B cell (primary cell): ENCODE results near the gene CIP2A. TPM values are rescaled to one million over a fixed set of nuclear protein-coding genes. Genes with fewer than 3 reads are reported as not detected.

ENCODE experiments used
- ATAC-seq: fragments of 200-7000 bp; cut with Tn5 transposase; one replicate; pipeline ENCODE4 v1.10.0; 2021; ENCODE audit warnings: low read depth, mild to moderate bottlenecking, moderate number of reproducible peaks, moderate library complexity
- CTCF ChIA-PET: fragments of 350-600 bp; sonication (Branson Sonifier 250); formaldehyde crosslinking; loops from one replicate; lab custom pipeline; 2021; ENCODE audit warnings: antibody characterized with exemption, inconsistent platforms; lab: Charles Lee
- POLR2A ChIA-PET: fragments of 350-600 bp; sonication (Branson Sonifier 250); formaldehyde crosslinking; loops from one replicate; lab custom pipeline; 2021; ENCODE audit warnings: antibody characterized with exemption; lab: Charles Lee
- DNase-seq: peaks from one replicate; pipeline ENCODE4 v3.0.0; 2013
- H2AFZ ChIP-seq: 2 replicates; pipeline ENCODE4 v1.6.1; 2012; ENCODE audit warnings: mild to moderate bottlenecking, low read depth, low read length; ENCODE audit not compliant: insufficient read depth, poor library complexity, severe bottlenecking
- H3K27ac ChIP-seq, 2 donors: 1 replicate in 1 of 2; 2 replicates in 1 of 2; pipeline ENCODE4 v1.5.1; 2012 to 2013; ENCODE audit warnings: low read length in 2 of 2, mild to moderate bottlenecking in 2 of 2, moderate library complexity in 1 of 2
- H3K27me3 ChIP-seq, 4 experiments: fragments of 200-600 bp in 1 of 4; sonication (generic) in 1 of 4; replicated peaks in 1 of 4; 1 replicate in 2 of 4; 2 replicates in 2 of 4; pipeline versions ENCODE4 v1.6.1 to v1.7.0; 2013 to 2016; ENCODE audit warnings: low read length in 3 of 4, mild to moderate bottlenecking in 2 of 4, mixed read lengths in 1 of 4, moderate library complexity in 1 of 4; ENCODE audit not compliant: insufficient read depth in 4 of 4, control insufficient read depth in 3 of 4; ENCODE audit errors: control extremely low read depth in 1 of 4
- H3K36me3 ChIP-seq, 2 experiments: replicated peaks in 1 of 2; 1 replicate in 1 of 2; 2 replicates in 1 of 2; pipeline versions ENCODE4 v1.6.1 to v1.7.1; 2013; ENCODE audit warnings: low read length in 1 of 2; ENCODE audit not compliant: insufficient read depth in 2 of 2, control insufficient read depth in 1 of 2; ENCODE audit errors: control extremely low read depth in 1 of 2, extremely low read depth in 1 of 2
- H3K4me1 ChIP-seq, 2 donors: fragments of 200-600 bp in 1 of 2; sonication (generic) in 1 of 2; 1 replicate in 1 of 2; 2 replicates in 1 of 2; pipeline versions ENCODE4 v1.5.1 to v1.6.1; 2013 to 2017; ENCODE audit warnings: low read length in 2 of 2; ENCODE audit not compliant: control insufficient read depth in 2 of 2, insufficient read depth in 2 of 2
- H3K4me2 ChIP-seq: replicated peaks from 2 replicates; pipeline ENCODE3; 2012; ENCODE audit warnings: mild to moderate bottlenecking, low read depth, low read length; ENCODE audit not compliant: poor library complexity, severe bottlenecking
- H3K4me3 ChIP-seq, 5 experiments: fragments of 200-600 bp in 1 of 5; sonication (generic) in 1 of 5; 1 replicate in 3 of 5; 2 replicates in 2 of 5; pipeline versions ENCODE4 v1.5.1 to v1.7.0; 2011 to 2016; ENCODE audit warnings: low read length in 4 of 5, mild to moderate bottlenecking in 4 of 5, low read depth in 2 of 5, control low read depth in 1 of 5, moderate library complexity in 1 of 5; ENCODE audit not compliant: insufficient read depth in 1 of 5; ENCODE audit errors: control extremely low read depth in 1 of 5, extremely low read depth in 1 of 5
- H3K79me2 ChIP-seq: fragments of 200-600 bp; sonication (generic); one replicate; pipeline ENCODE4 v1.6.0; 2016; ENCODE audit warnings: low read length; ENCODE audit not compliant: control insufficient read depth, insufficient read depth
- H3K9ac ChIP-seq: fragments of 200-600 bp; sonication (generic); 2 replicates; pipeline ENCODE4 v1.6.1; 2017; ENCODE audit warnings: mild to moderate bottlenecking, low read length, moderate library complexity
- H3K9me3 ChIP-seq, 3 donors: one replicate each; pipeline versions ENCODE4 v1.6.1 to v1.7.1; 2013; ENCODE audit warnings: low read length in 2 of 3; ENCODE audit not compliant: control insufficient read depth in 2 of 3, insufficient read depth in 1 of 3; ENCODE audit errors: control extremely low read depth in 1 of 3
- H4K20me1 ChIP-seq: 2 replicates; pipeline ENCODE4 v1.6.0; 2012; ENCODE audit warnings: mild to moderate bottlenecking, low read length; ENCODE audit not compliant: insufficient read depth, control insufficient read depth, poor library complexity, severe bottlenecking
- H3K27ac Mint-ChIP-seq: one replicate; pipeline ENCODE4 v1.8.0; 2021; ENCODE audit warnings: mixed read lengths
- H3K27me3 Mint-ChIP-seq: one replicate; pipeline ENCODE4 v1.8.0; 2021; ENCODE audit warnings: mixed read lengths
- H3K4me1 Mint-ChIP-seq: one replicate; pipeline ENCODE4 v1.8.0; 2021; ENCODE audit warnings: mixed read lengths
- H3K4me3 Mint-ChIP-seq: one replicate; pipeline ENCODE4 v1.8.0; 2021; ENCODE audit warnings: mixed read lengths
- H3K9me3 Mint-ChIP-seq: one replicate; pipeline ENCODE4 v1.8.0; 2022; ENCODE audit warnings: mixed read lengths; ENCODE audit not compliant: insufficient read depth
- EZH2 ChIP-seq: IDR thresholded peaks from 2 replicates; pipeline ENCODE4 v1.6.1; 2012; ENCODE audit warnings: borderline replicate concordance, low read depth, mild to moderate bottlenecking, moderate library complexity, low read length; ENCODE audit not compliant: insufficient read depth, poor library complexity, severe bottlenecking
- WGBS: methylation state at CpG from one replicate; pipeline ENCODE4 v1.1.5; 2013; ENCODE audit warnings: missing lambda C conversion rate; ENCODE audit not compliant: insufficient coverage; 5-methylcytosine and 5-hydroxymethylcytosine counted together
- intact Hi-C: fragments of 100-400 bp; cut with micrococcal nuclease; formaldehyde crosslinking; loops from one replicate; pipeline ENCODE4 v1.10.0; 2022
- polyA plus RNA-seq: library from polyadenylated mRNA; depleted of rRNA; stranded (reverse); fragments of >200 nt; gene quantifications from 2 replicates; pipeline ENCODE4 v1.2.3, GENCODE V29; 2012
- total RNA-seq, 2 donors: library from RNA; stranded (reverse); fragments of 120-200 nt in 1 of 2; gene quantifications; 1 replicate in 1 of 2; 2 replicates in 1 of 2; pipeline versions ENCODE4 v1.2.3 to v1.2.4, GENCODE V29; 2013 to 2022
- TF ChIP-seq, protein P1 (sequence below): fragments of 200-600 bp; IDR thresholded peaks from one replicate; pipeline ENCODE4 v1.8.0; 2022; ENCODE audit warnings: antibody characterized with exemption, mild to moderate bottlenecking

Gene CIP2A
- total and polyA plus RNA-seq, 2 donors (not counting 1 experiment from before 2014, with no cell fraction given): 2.3 to 11.0 TPM

GRCh38 chr3:108548304-108548703 lies 40.9 kb downstream of the CIP2A start:
- Histone ChIP-seq H3K27ac (no peak overlapping the region), H2AFZ (no peak overlapping the region), H3K79me2 (no peaks in the 10 kb centered on the region), H3K27me3 (no peaks in the 10 kb centered on the region), H4K20me1 (no peaks in the 10 kb centered on the region), H3K36me3 (peaks cover 0 to 3% of the 10 kb centered on the region in 2 experiments), H3K4me3 (no peak overlapping the region), H3K9ac (no peak overlapping the region), H3K4me1 (peaks cover 0 to 12% of the 10 kb centered on the region in 2 donors), H3K9me3 (no peaks in the 10 kb centered on the region), H3K4me2 (no peak overlapping the region)
- POLR2A ChIA-PET: no interaction called here
- H3K27ac Mint-ChIP-seq: no peak overlapping the region
- intact Hi-C loops: loop anchor here (10.0 kb wide), 1 partner anchor 614 kb away; no protein-coding TSS in a partner anchor
- DNase-seq (no peak), ATAC-seq (no peak)
- TF ChIP-seq, protein P1, sequence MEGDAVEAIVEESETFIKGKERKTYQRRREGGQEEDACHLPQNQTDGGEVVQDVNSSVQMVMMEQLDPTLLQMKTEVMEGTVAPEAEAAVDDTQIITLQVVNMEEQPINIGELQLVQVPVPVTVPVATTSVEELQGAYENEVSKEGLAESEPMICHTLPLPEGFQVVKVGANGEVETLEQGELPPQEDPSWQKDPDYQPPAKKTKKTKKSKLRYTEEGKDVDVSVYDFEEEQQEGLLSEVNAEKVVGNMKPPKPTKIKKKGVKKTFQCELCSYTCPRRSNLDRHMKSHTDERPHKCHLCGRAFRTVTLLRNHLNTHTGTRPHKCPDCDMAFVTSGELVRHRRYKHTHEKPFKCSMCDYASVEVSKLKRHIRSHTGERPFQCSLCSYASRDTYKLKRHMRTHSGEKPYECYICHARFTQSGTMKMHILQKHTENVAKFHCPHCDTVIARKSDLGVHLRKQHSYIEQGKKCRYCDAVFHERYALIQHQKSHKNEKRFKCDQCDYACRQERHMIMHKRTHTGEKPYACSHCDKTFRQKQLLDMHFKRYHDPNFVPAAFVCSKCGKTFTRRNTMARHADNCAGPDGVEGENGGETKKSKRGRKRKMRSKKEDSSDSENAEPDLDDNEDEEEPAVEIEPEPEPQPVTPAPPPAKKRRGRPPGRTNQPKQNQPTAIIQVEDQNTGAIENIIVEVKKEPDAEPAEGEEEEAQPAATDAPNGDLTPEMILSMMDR: no peak
- TF ChIP-seq EZH2: no peak
- CTCF ChIA-PET: no interaction called here
- no CpG with 5 or more reads among the region's 1 CpG for WGBS
- no peaks in the 10 kb centered on the region for H3K9me3 Mint-ChIP-seq
- no peak overlapping the region for H3K4me3 Mint-ChIP-seq
- H3K27me3 Mint-ChIP-seq: no peaks in the 10 kb centered on the region
- H3K4me1 Mint-ChIP-seq: peaks cover 17% of the 10 kb centered on the region

DNA sequence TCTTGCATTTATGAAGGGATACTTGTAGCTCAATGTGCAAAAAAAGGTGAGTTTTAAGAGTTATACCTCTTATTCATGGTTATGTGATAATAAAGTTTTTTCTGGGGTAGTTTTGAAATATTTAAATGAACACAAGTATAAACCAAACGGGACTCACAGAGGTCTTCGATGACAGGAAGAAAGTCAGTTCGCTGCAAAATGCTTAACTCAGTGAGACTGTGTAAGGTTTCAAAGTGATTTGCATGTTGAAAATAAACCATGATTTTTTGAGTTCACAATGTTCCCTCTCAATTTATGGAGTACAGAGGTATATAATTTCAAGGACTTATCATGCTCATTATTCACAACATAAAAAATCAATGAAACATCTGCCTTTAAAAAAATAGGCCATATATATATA lies 42.5 kb downstream of the CIP2A start:
- ChIA-PET POLR2A (no interaction called here), CTCF (interaction anchor here (1.2 kb wide), 1 partner anchor 57 kb away, joined by 3 read pairs; no protein-coding TSS in a partner anchor)
- peak; percentile 7 for DNase-seq
- Mint-ChIP-seq H3K4me3 (peak overlapping the region; percentile 67), H3K4me1 (peaks cover 10% of the 10 kb centered on the region), H3K27ac (peak overlapping the region; percentile 1), H3K27me3 (no peaks in the 10 kb centered on the region), H3K9me3 (no peaks in the 10 kb centered on the region)
- H3K79me2 ChIP-seq: no peaks in the 10 kb centered on the region
- H3K4me1 ChIP-seq: peaks cover 0 to 3% of the 10 kb centered on the region in 2 donors
- H3K9ac ChIP-seq: peak overlapping the region; percentile 65
- TF ChIP-seq, protein P1: no peak
- H3K27me3 ChIP-seq: no peaks in the 10 kb centered on the region
- H3K4me3 ChIP-seq: peak overlapping the region in 4 of 5 experiments; percentile 5 to 44 (median 32)
- WGBS: no CpG with 5 or more reads among the region's 3 CpGs
- H3K4me2 ChIP-seq: peak overlapping the region; percentile 65
- H3K36me3 ChIP-seq: peaks cover 0 to 1% of the 10 kb centered on the region in 2 experiments
- no peaks in the 10 kb centered on the region for H3K9me3 ChIP-seq
- no peaks in the 10 kb centered on the region for H4K20me1 ChIP-seq
- H3K27ac ChIP-seq: peak overlapping the region in 1 of 2 donors; percentile 54
- ATAC-seq: no peak
- intact Hi-C loops: loop anchor here (10.0 kb wide), 1 partner anchor 612 kb away; no protein-coding TSS in a partner anchor
- H2AFZ ChIP-seq: peak overlapping the region; percentile 23
